Esophagus muscularis mucosa (tissue), 3 donors: Measurements from ENCODE around the gene KIRREL2.

Experiments used
- POLR2AphosphoS5 ChIP-seq, 2 donors: sonication (generic); formaldehyde crosslinking; IDR thresholded peaks; one replicate each; pipeline ENCODE4 v1.6.1; 2017; ENCODE audit warnings: antibody characterized with exemption in 2 of 2
- TF ChIP-seq, protein P1 (sequence below), 3 experiments: fragments of 200-600 bp in 2 of 3; fragments of 450-650 bp in 1 of 3; sonication (generic) in 2 of 3; IDR thresholded peaks; one replicate each; pipeline ENCODE4 v1.5.1; 2017 to 2019; ENCODE audit warnings: antibody characterized with exemption in 3 of 3, mild to moderate bottlenecking in 2 of 3, moderate library complexity in 1 of 3

DNA sequence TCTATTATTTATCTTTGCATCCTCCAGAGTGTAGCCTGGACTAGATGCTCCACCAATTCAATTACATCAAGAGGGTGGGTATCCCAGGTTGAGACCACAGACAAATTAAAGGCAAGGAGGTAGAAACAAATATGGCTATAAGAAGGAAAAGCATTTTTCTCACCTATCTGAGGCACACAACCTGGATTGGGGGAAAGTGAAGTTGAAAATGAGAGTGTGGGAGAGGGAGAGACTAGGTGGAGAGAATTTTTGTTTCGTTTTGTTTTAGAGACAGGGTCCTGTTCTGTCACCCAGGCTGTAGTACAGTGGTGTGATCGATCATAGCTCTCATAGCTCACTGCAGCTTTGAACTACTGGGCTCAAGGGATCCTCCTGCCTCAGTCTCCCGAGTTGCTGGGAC is 38.3 kb upstream of the KIRREL2 start:
- TF ChIP-seq, protein P1, sequence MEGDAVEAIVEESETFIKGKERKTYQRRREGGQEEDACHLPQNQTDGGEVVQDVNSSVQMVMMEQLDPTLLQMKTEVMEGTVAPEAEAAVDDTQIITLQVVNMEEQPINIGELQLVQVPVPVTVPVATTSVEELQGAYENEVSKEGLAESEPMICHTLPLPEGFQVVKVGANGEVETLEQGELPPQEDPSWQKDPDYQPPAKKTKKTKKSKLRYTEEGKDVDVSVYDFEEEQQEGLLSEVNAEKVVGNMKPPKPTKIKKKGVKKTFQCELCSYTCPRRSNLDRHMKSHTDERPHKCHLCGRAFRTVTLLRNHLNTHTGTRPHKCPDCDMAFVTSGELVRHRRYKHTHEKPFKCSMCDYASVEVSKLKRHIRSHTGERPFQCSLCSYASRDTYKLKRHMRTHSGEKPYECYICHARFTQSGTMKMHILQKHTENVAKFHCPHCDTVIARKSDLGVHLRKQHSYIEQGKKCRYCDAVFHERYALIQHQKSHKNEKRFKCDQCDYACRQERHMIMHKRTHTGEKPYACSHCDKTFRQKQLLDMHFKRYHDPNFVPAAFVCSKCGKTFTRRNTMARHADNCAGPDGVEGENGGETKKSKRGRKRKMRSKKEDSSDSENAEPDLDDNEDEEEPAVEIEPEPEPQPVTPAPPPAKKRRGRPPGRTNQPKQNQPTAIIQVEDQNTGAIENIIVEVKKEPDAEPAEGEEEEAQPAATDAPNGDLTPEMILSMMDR (IDR thresholded peaks at IDR 0.05) = no peak
- TF ChIP-seq POLR2AphosphoS5 (IDR thresholded peaks at IDR 0.05) = no peak
